Uterus (tissue), 4 donors: ENCODE data around the gene GPER1. TPM values are rescaled to one million over a fixed set of nuclear protein-coding genes. Genes with fewer than 3 reads are reported as not detected.

Source experiments
- DNase-seq, 2 donors: peaks; one replicate each; pipeline ENCODE4 v3.0.0-alpha.2; 2019 to 2020
- H3K27ac ChIP-seq, 2 donors: fragments of 200-600 bp; sonication (generic); 1 replicate in 1 of 2; 2 replicates in 1 of 2; pipeline ENCODE4 v1.5.1; 2016 to 2018
- H3K27me3 ChIP-seq, 2 donors: fragments of 200-600 bp; sonication (generic); one replicate each; pipeline ENCODE4 v1.5.1; 2018 to 2019; ENCODE audit warnings: control low read depth in 1 of 2
- H3K36me3 ChIP-seq, 2 donors: fragments of 200-600 bp; sonication (generic); one replicate each; pipeline ENCODE4 v1.5.1; 2019; ENCODE audit warnings: control low read depth in 1 of 2
- H3K4me1 ChIP-seq, 2 donors: fragments of 200-600 bp; sonication (generic); one replicate each; pipeline ENCODE4 v1.5.1; 2018 to 2019; ENCODE audit warnings: control low read depth in 1 of 2
- H3K4me3 ChIP-seq, 2 donors: fragments of 200-600 bp; sonication (generic); 1 replicate in 1 of 2; 2 replicates in 1 of 2; pipeline ENCODE4 v1.5.1; 2018 to 2019; ENCODE audit warnings: mild to moderate bottlenecking in 1 of 2
- H3K9me3 ChIP-seq, 2 donors: fragments of 200-600 bp; sonication (generic); one replicate each; pipeline ENCODE4 v1.5.1; 2019; ENCODE audit warnings: control low read depth in 1 of 2
- CTCF ChIP-seq, 4 experiments: fragments of 200-600 bp in 2 of 4; fragments of 450-650 bp in 2 of 4; sonication (generic) in 2 of 4; IDR thresholded peaks; one replicate each; pipeline ENCODE4 v1.5.1; 2016 to 2019; ENCODE audit warnings: antibody characterized with exemption in 4 of 4, mild to moderate bottlenecking in 2 of 4, moderate library complexity in 1 of 4
- POLR2A ChIP-seq, 2 donors: fragments of 450-650 bp; IDR thresholded peaks; one replicate each; pipeline ENCODE4 v1.6.1; 2016; ENCODE audit warnings: antibody characterized with exemption in 2 of 2, mild to moderate bottlenecking in 1 of 2, moderate library complexity in 1 of 2
- intact Hi-C: fragments of 100-400 bp; cut with DNase I; formaldehyde crosslinking; loops from one replicate; pipeline ENCODE4 v1.15.1; 2023; ENCODE audit warnings: low total_unique reads
- total RNA-seq, 4 donors: library from RNA; depleted of rRNA in 3 of 4; stranded (reverse); fragments of >200 nt in 3 of 4; gene quantifications; one replicate each; pipeline versions ENCODE4 v1.1.0 to v1.2.4, GENCODE V29; 2014 to 2023
- donor health status: DM: yes; HTN: yes; CAD: no.

Gene GPER1
- total RNA-seq, 4 donors from 2014 or later, result 1.3 to 10.6 (median 5.0) TPM

- TF ChIP-seq CTCF (IDR thresholded peaks at IDR 0.05) (no peak), POLR2A (IDR thresholded peaks at IDR 0.05) (no peak)
Observed at GRCh38 chr7:1043552-1044188, 44.2 kb upstream of the GPER1 start.

DNA sequence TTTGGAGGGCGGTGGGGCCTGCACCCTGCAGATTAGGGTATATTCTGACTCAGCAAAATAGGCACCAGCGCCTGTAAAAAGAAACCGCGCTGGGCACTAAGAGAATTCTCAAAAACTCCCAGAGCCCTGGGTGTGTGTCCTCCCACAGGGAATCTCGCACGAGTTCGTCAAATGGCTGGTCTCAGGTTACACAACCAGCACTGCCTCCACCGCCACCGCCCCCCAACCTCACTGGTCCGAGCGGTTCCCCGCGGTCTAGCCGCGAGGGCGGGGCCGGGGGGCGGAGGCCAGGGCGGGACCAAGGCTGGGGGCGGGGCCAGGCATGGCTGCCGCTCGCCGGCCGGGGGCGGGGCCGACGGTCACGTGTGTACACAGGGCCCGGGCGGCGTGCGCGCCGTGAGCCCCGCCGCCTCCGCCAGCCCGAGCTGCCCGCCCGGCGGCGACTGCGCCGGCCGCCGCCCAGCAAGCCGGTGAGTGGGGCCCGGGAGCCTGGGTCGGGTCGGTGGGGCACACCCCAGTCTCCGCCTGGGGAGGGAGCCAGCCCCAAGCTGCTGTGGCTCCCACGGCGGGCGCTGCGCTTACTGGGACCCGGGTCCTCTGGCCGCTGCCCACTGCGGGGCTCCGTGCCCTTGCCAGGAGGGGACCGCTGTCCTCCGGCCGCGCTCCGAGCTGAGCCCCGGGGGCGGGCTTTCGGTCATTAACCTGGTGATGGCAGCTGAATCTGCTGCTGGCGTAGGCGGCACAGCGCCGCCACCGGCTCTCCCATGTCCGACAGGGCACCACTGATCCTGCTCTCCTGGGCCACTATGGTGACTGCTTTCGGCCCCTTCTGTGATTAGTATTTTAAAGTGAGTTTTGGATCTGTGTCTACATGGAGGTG, 43.5 kb upstream of the GPER1 start, which contains the start of gene GPR146:
Gene GPR146 (plus strand): TSS at position 358 of the 880 bp plus-strand sequence. CDS start 12,970 bp downstream, outside the sequence.
- TF ChIP-seq POLR2A (IDR thresholded peaks at IDR 0.05) (peak; percentile 54 to 65), CTCF (IDR thresholded peaks at IDR 0.05) (peak; percentile 31 to 58 (median 49))
- intact Hi-C loops, result no loop called here
- Histone ChIP-seq H3K27me3 (no peaks in the 10 kb centered on the region), H3K36me3 (no peaks in the 10 kb centered on the region), H3K4me1 (peaks cover 3 to 7% of the 10 kb centered on the region in 2 donors), H3K4me3 (peak within 1 kb of the TSS; percentile 39 to 54), H3K27ac (peak within 1 kb of the TSS; percentile 85 to 87), H3K9me3 (no peaks in the 10 kb centered on the region)
- peak; percentile 98 to 99 for DNase-seq

More at GRCh38 chr7:1043552-1044188, 44.2 kb upstream of the GPER1 start:
- H3K27me3 ChIP-seq, result no peaks in the 10 kb centered on the region
- peak overlapping the region; percentile 18 to 38 for H3K4me3 ChIP-seq
- H3K27ac ChIP-seq, result peak overlapping the region; percentile 82 to 85
- no peak for DNase-seq
- H3K4me1 ChIP-seq, result peaks cover 3 to 7% of the 10 kb centered on the region in 2 donors
- intact Hi-C loops, result no loop called here
- H3K36me3 ChIP-seq, result no peaks in the 10 kb centered on the region
- no peaks in the 10 kb centered on the region for H3K9me3 ChIP-seq

GRCh38 chr7:1045069-1046063, 42.5 kb upstream of the GPER1 start:
- peaks cover 3 to 7% of the 10 kb centered on the region in 2 donors for H3K4me1 ChIP-seq
- intact Hi-C loops, result no loop called here
- no peak for TF ChIP-seq CTCF (IDR thresholded peaks at IDR 0.05)
- no peak for TF ChIP-seq POLR2A (IDR thresholded peaks at IDR 0.05)

DNA sequence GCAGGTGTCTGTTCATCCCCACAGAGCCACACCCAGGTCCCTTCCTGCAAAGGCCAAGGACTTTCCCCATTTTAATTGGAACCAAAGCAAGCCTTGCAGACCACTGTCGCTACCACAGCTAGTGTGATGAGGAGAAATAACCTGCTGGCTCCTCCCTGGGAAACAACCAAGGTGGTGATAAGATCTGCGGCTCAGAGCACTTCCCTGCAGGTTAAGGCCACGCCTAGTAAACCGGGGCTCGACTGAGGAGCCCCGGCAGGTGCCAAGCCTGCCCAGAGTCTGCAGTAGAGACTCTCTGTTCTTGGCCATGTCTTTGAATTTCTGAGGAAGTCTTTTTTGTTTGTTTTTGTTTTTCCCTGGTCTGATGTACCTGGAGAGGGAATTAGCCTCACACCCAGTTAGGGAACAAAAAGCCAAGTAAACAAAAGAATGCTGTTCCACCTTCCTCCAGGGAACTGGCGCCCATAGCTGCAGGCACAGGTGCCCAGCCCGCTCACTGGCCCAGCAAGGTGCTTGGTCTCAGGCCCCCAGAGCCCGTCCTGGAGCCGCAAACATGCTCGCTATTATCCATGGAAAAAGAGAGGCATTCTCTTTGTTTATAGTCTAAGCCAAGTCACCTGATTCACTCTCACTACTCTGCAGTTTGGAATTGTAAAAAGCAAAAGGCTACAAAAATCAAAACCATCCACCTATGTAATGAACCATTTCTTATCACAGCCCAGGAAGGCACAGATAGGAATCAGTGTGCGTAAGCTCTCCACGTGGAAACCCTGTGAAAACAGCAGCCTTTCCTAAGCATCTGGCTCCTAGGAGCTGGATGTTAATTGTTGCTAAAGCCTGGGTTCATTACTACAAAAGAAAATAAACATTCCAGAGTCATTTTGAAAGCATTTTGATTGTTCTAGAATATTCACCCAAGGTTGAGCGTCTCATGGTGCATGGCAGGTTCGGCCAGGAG, 40.9 kb upstream of the GPER1 start:
- Histone ChIP-seq H3K9me3 (no peaks in the 10 kb centered on the region), H3K27me3 (no peaks in the 10 kb centered on the region), H3K27ac (peak overlapping the region in 1 of 2 donors; percentile 2), H3K36me3 (no peaks in the 10 kb centered on the region), H3K4me1 (peaks cover 3 to 13% of the 10 kb centered on the region in 2 donors), H3K4me3 (no peak overlapping the region)
- no peak for TF ChIP-seq CTCF (IDR thresholded peaks at IDR 0.05)
- TF ChIP-seq POLR2A (IDR thresholded peaks at IDR 0.05), result no peak
- DNase-seq, result no peak
- intact Hi-C loops, result no loop called here

More at GRCh38 chr7:1045069-1046063, 42.5 kb upstream of the GPER1 start:
- no peaks in the 10 kb centered on the region for H3K9me3 ChIP-seq
- no peak for DNase-seq
- no peaks in the 10 kb centered on the region for H3K27me3 ChIP-seq
- peak overlapping the region; percentile 39 to 54 for H3K4me3 ChIP-seq
- peak overlapping the region; percentile 85 to 87 for H3K27ac ChIP-seq
- H3K36me3 ChIP-seq, result no peaks in the 10 kb centered on the region
